SU-DHL-6 (cell line): ENCODE measurements around the gene KCNH6.

Source experiments
- H2AFZ ChIP-seq: fragments of 200-600 bp; sonication (generic); 2 replicates; pipeline ENCODE4 v1.6.1; 2014; ENCODE audit warnings: low read depth, mild to moderate bottlenecking, moderate library complexity, mixed read lengths, antibody characterized with exemption, low read length; ENCODE audit not compliant: severe bottlenecking
- H3F3A ChIP-seq: fragments of 200-600 bp; shearing (Covaris generic); 2 replicates; pipeline ENCODE4 v1.6.0; 2016; ENCODE audit warnings: antibody characterized with exemption, mild to moderate bottlenecking; ENCODE audit not compliant: insufficient read depth
- H3K27ac ChIP-seq: fragments of 200-600 bp; sonication (generic); 2 replicates; pipeline ENCODE4 v1.5.1; 2016; ENCODE audit warnings: low read depth, mild to moderate bottlenecking, low read length, moderate library complexity, mixed read lengths
- H3K27me3 ChIP-seq: fragments of 200-600 bp; sonication (generic), shearing (Covaris generic); 2 replicates; pipeline ENCODE4 v1.6.0; 2014; ENCODE audit warnings: mild to moderate bottlenecking, low read length
- H3K36me3 ChIP-seq: fragments of 200-600 bp; sonication (generic); 2 replicates; pipeline ENCODE4 v1.6.1; 2014; ENCODE audit warnings: mild to moderate bottlenecking, low read length, mixed read lengths
- H3K4me2 ChIP-seq: fragments of 300-600, 200-600 bp; shearing (Covaris generic), sonication (generic); 2 replicates; pipeline ENCODE4 v1.6.0; 2014; ENCODE audit warnings: low read length, low read depth, mild to moderate bottlenecking; ENCODE audit not compliant: poor library complexity, severe bottlenecking
- H3K4me3 ChIP-seq: fragments of 200-600 bp; sonication (generic); 2 replicates; pipeline ENCODE4 v1.5.1; 2014; ENCODE audit warnings: antibody characterized with exemption, low read length, mild to moderate bottlenecking, mixed read lengths; ENCODE audit not compliant: insufficient read depth, poor library complexity, severe bottlenecking
- H3K79me2 ChIP-seq: fragments of 200-600 bp; sonication (generic); 2 replicates; pipeline ENCODE4 v1.6.1; 2014; ENCODE audit warnings: mild to moderate bottlenecking, low read length, moderate library complexity; ENCODE audit not compliant: insufficient read depth
- H3K9ac ChIP-seq: fragments of 200-600 bp; sonication (generic); 2 replicates; pipeline ENCODE4 v1.7.0; 2014; ENCODE audit warnings: mild to moderate bottlenecking, low read length
- H3K9me2 ChIP-seq: fragments of 200-600 bp; sonication (generic); replicated peaks from 2 replicates; pipeline ENCODE4 v1.6.1; 2014; ENCODE audit warnings: low read length; ENCODE audit not compliant: insufficient read depth
- H3K9me3 ChIP-seq: fragments of 200-600 bp; sonication (generic); 2 replicates; pipeline ENCODE4 v1.6.1; 2014; ENCODE audit warnings: low read length, mixed read lengths; ENCODE audit not compliant: insufficient read depth
- H4K20me1 ChIP-seq: fragments of 200-600 bp; sonication (generic); 2 replicates; pipeline ENCODE4 v1.6.1; 2014; ENCODE audit warnings: low read depth, mild to moderate bottlenecking, antibody characterized with exemption, low read length, moderate library complexity, mixed read lengths
- CTCF ChIP-seq: fragments of 200-600 bp; sonication (generic); IDR thresholded peaks from one replicate; pipeline ENCODE4 v1.5.1; 2017; ENCODE audit warnings: antibody characterized with exemption, mild to moderate bottlenecking, low read length, moderate library complexity; ENCODE audit not compliant: insufficient read depth, poor library complexity, severe bottlenecking
- EZH2phosphoT487 ChIP-seq: fragments of 200-600 bp; sonication (generic), shearing (Covaris generic); conservative IDR thresholded peaks from 2 replicates; pipeline ENCODE4 v1.6.1; 2018; ENCODE audit warnings: mild to moderate bottlenecking, antibody characterized with exemption, low read length, moderate library complexity, mixed read lengths

The KCNH6 gene

DNA sequence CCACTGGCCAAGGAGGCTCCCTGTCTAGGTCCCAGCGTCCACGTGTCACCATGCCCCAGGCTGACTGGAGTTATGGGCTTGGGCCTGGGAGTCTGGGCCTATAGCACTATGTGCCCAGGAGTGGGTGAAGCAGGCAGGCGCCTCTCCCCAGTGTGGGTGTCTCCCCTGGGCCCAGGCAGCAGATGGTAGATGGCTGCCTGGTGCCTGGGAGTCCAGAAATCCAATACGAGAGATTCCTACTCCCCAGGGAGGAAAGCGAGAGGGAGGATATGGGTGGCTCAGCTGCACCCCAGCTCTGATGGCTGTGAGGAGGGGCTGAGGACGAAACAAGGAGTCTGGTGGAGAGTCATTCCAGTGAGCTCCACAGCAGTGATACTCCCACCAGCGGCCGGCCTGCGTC is 5.0 kb downstream of the KCNH6 start:
- no peak overlapping the region for H3K4me3 ChIP-seq
- no peaks in the 10 kb centered on the region for H3K79me2 ChIP-seq
- no peaks in the 10 kb centered on the region for H3K27me3 ChIP-seq
- TF ChIP-seq CTCF, result no peak
- no peak for TF ChIP-seq EZH2phosphoT487
- no peaks in the 10 kb centered on the region for H3F3A ChIP-seq
- no peak overlapping the region for H3K27ac ChIP-seq
- no peaks in the 10 kb centered on the region for H4K20me1 ChIP-seq
- H3K9ac ChIP-seq, result no peak overlapping the region
- H3K9me3 ChIP-seq, result no peaks in the 10 kb centered on the region
- no peaks in the 10 kb centered on the region for H3K36me3 ChIP-seq
- H3K9me2 ChIP-seq, result no peaks in the 10 kb centered on the region
- no peak overlapping the region for H3K4me2 ChIP-seq
- H2AFZ ChIP-seq, result no peak overlapping the region

GRCh38 chr17:63529711-63530556 is 6.8 kb downstream of the KCNH6 start:
- H3F3A ChIP-seq, result no peaks in the 10 kb centered on the region
- H2AFZ ChIP-seq, result no peak overlapping the region
- no peaks in the 10 kb centered on the region for H3K9me2 ChIP-seq
- H3K4me3 ChIP-seq, result no peak overlapping the region
- no peak overlapping the region for H3K4me2 ChIP-seq
- no peak for TF ChIP-seq EZH2phosphoT487
- TF ChIP-seq CTCF, result no peak
- no peak overlapping the region for H3K9ac ChIP-seq
- H3K79me2 ChIP-seq, result no peaks in the 10 kb centered on the region
- H3K36me3 ChIP-seq, result no peaks in the 10 kb centered on the region
- H3K27me3 ChIP-seq, result no peaks in the 10 kb centered on the region
- no peak overlapping the region for H3K27ac ChIP-seq
- H3K9me3 ChIP-seq, result no peaks in the 10 kb centered on the region
- H4K20me1 ChIP-seq, result no peaks in the 10 kb centered on the region

DNA sequence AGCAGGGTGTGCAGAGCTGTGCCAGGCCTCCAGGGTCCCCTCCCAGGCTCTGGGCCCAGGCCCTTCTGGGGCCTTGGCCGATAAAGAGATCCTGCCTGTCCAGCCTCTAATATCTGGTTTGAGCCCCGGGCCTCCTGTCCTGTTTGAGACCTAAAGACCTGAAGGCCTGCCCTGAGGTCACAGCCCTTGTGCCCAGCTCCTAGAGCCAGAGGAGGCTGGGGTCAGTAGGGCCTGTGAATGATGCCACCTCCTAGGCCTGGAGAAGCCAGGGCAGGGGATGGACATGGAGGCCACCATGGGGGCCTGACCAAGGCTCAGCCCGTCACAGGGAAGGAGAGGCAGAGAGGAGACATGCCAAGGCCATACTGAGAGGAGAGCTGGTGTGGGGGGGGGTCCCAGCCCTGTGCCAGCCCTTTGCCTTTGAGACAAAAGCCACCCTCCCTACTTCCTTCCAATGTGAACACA is 7.4 kb downstream of the KCNH6 start:
- Histone ChIP-seq H3K9me2 (no peaks in the 10 kb centered on the region), H4K20me1 (no peaks in the 10 kb centered on the region), H3F3A (no peaks in the 10 kb centered on the region), H3K36me3 (no peaks in the 10 kb centered on the region), H3K9me3 (no peaks in the 10 kb centered on the region), H3K79me2 (no peaks in the 10 kb centered on the region), H2AFZ (no peak overlapping the region), H3K27me3 (no peaks in the 10 kb centered on the region), H3K9ac (no peak overlapping the region), H3K27ac (no peak overlapping the region), H3K4me3 (no peak overlapping the region), H3K4me2 (no peak overlapping the region)
- TF ChIP-seq EZH2phosphoT487 (no peak), CTCF (no peak)
